Measurements from ENCODE around the gene ZNF221. TPM values are rescaled to one million over a fixed set of nuclear protein-coding genes. Genes with fewer than 3 reads are reported as not detected.
"Not testable (repeated sequence)": the region's sequence is repeated elsewhere in the genome, so short reads cannot be mapped to it uniquely, and the experiment has no call there.

Gene ZNF221
- total RNA-seq, 2 experiments from 2014 or later = 2.9 to 3.7 TPM

DNA sequence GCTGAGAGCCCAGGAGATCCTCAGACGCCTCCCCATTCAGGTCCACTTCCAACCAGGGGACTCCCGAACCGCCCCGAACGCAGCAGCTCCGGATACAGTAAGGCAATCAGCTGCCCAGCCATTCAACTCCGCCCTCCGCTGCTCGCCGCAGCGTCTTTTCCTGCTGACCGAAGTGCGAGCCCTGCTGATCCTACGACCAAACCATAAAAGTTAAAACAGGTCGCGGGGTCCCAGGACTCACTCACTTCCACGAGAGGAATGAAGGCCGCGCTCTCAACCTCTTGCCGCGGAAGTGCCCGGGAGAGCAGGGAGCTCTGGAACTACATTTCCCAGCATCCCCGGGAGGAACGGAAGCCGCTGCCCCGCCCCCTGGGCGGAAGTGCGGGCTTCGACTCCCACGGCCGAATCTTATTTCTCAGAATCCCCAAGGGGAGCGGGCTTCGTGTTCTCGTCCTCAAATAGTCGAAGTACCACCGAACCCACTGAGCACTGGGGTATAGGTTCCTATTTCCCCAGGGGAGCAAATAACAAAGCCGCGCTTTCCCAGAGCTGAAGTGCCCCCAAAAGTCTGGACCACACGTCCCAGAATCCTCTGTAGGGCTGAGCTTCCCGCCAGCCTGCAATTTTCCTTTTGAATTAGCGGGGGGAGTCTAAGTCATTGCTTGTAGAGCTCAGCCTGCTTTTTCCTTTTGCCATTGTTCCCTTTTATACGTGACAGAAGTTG is 15.9 kb upstream of the ZNF221 start, which contains the start of gene ZNF45:
ZNF45 (minus strand) TSS at position 298 of the 724 bp plus-strand sequence. CDS start 13,097 bp downstream, outside the sequence.
- Mint-ChIP-seq H3K27me3 (no peaks in the 10 kb centered on the region), H3K4me1 (peaks cover 13% of the 10 kb centered on the region), H3K36me3 (peaks cover 32% of the 10 kb centered on the region), H3K27ac (peak within 1 kb of the TSS; percentile 87), H3K4me3 (peak within 1 kb of the TSS; percentile 93), H3K9me3 (peaks cover 20% of the 10 kb centered on the region)
- DNase-seq (peak; percentile 86), ATAC-seq (ENCODE audit: low read depth) (peak; percentile 88)
- POLR2A ChIA-PET = interaction anchor here (0.6 to 1.7 kb wide), 16 partner anchors 10 to 565 kb away, joined by 3 to 10 read pairs (median 4); partner anchors contain the start of genes ZNF180, ZNF221, ZNF222 and ZNF224

DNA sequence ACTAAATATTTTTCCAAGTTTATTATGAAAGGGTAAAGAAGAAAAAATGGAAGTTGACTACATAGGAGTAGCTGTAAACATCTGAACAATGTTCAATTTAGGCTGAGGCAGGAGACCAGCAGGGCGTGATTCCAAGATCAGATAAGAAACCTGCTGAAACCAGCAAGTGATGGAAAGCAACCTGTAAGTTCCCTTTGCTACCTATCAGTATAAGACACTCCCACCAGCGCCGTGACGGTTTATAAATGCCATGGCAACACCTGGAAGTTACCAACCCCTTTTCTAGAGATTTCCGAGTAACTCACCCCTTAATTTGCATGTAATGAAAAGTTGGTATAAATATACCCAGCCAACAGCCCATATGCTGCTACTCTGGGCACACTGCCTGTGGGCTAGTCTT is 14.8 kb upstream of the ZNF221 start:
- H3K4me3 Mint-ChIP-seq = no peak overlapping the region

DNA sequence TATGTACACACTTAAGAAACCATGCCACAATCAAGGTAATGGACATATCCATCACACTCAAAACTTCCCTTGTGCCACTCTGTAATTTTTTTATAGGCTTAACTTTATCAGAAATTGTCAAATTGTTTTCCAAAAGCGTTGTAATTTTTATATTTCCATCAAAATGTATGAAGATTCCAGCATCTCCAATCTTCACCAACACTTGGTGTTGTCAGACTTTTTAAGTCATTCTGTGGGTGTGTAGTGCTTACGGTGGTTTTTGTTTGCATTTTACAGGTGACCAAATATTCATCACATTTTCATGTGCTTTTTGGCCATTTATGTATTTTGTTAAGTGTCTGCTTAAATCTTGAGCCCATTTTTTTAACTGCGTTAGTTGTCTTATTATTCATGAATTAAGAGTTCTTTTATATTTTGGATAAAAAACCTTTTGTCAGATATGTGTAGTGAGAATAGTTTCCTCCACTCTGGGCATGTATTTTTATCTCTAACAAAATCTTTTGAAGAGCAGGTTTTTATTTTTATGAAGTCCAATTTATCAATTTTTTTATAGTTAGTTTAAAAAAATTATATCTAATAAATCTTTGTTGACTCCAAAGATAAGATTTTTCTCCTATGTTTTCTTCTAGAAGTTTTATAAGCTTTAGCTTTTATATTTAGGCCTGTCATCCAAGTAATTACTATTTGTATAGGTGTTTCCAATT is 11.3 kb upstream of the ZNF221 start:
- no peaks in the 10 kb centered on the region for H3K36me3 Mint-ChIP-seq

More for the DNA sequence above, 14.8 kb upstream of the ZNF221 start:
- H3K27me3 Mint-ChIP-seq = no peaks in the 10 kb centered on the region
- no peak overlapping the region for H3K27ac Mint-ChIP-seq
- POLR2A ChIA-PET = interaction anchor here (1.5 to 1.7 kb wide), 3 partner anchors 15 to 564 kb away, joined by 5 to 10 read pairs (median 6); partner anchors contain the start of genes ZNF180, ZNF221 and ZNF283
- no peak for DNase-seq
- H3K36me3 Mint-ChIP-seq = peaks cover 22% of the 10 kb centered on the region
- peaks cover 13% of the 10 kb centered on the region for H3K4me1 Mint-ChIP-seq
- ATAC-seq (ENCODE audit: low read depth) = no peak
- H3K9me3 Mint-ChIP-seq = peaks cover 19% of the 10 kb centered on the region

DNA sequence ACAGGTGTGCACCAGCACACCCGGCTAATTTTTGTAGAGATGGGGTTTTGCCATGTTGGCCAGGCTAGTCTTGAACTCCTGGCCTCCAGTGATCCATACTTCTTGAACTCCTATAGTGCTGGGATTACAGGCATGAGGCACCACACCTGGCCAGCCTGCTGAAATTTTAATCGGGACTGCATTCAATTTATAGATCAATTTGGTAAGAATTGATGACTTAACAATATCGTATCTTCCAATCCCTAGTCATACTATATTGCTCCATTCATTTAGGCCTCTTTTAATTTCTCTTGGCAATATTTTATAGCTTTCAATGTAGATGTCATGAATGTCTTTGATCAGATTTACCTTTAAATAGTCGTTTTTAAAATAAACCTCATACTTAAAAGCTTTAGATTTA is 10.3 kb upstream of the ZNF221 start:
- H3K9me3 Mint-ChIP-seq = peaks cover 23% of the 10 kb centered on the region
- no peak for ATAC-seq (ENCODE audit: low read depth)
- no peak overlapping the region for H3K27ac Mint-ChIP-seq
- peaks cover 11% of the 10 kb centered on the region for H3K27me3 Mint-ChIP-seq
- H3K36me3 Mint-ChIP-seq = no peaks in the 10 kb centered on the region
- H3K4me1 Mint-ChIP-seq = no peaks in the 10 kb centered on the region
- POLR2A ChIA-PET = no interaction called here
- DNase-seq = no peak
- no peak overlapping the region for H3K4me3 Mint-ChIP-seq

More for the DNA sequence above, 11.3 kb upstream of the ZNF221 start:
- POLR2A ChIA-PET = no interaction called here
- H3K27ac Mint-ChIP-seq = no peak overlapping the region
- no peak for ATAC-seq (ENCODE audit: low read depth)
- no peak for DNase-seq
- H3K27me3 Mint-ChIP-seq = peaks cover 11% of the 10 kb centered on the region
- peaks cover 4% of the 10 kb centered on the region for H3K4me1 Mint-ChIP-seq
- H3K4me3 Mint-ChIP-seq = no peak overlapping the region
- peaks cover 20% of the 10 kb centered on the region for H3K9me3 Mint-ChIP-seq

DNA sequence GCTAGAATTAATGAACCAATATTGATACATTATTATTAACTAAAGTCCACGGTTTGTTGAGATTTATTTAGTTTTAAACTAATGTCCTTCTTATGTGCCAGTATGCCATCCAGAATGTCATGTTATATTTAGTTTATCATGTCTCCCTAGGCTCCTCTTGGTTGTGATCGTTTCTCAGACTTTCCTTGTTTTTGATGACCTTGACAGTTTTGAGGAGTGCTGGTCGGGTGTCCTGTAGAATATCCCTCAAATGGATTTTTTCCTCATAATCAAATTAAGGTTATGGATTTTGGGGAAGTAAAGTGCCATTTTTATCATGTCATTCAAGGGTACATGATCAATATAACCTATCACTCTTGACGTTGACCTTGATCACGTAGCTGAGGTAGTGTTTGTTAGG is 9.8 kb upstream of the ZNF221 start:
- ATAC-seq (ENCODE audit: low read depth) (no peak), DNase-seq (no peak)
- no peaks in the 10 kb centered on the region for H3K36me3 Mint-ChIP-seq
- no peaks in the 10 kb centered on the region for H3K4me1 Mint-ChIP-seq
- H3K27me3 Mint-ChIP-seq = peaks cover 15% of the 10 kb centered on the region
- no peak overlapping the region for H3K4me3 Mint-ChIP-seq
- no peak overlapping the region for H3K27ac Mint-ChIP-seq
- POLR2A ChIA-PET = no interaction called here
- H3K9me3 Mint-ChIP-seq = peaks cover 28% of the 10 kb centered on the region

DNA sequence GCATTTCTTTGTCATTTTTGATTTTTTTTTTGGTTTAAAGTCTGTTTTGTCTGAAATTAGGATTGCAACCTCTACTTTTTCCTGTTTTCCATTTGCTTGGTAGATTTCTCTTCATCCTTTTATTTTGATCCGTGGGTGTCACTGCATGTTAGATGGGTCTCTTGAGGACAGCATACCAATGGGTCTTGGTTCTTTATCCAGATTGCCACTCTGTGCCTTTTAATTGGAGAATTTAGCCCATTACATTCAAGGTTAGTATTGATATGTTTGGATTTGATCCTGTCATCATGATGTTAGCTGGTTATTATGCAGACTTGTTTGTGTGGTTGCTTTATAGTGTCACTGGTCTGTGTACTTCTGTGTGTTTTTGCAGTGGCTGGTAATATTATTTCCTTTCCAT is 3.6 kb upstream of the ZNF221 start:
- H3K36me3 Mint-ChIP-seq; H3K4me3 Mint-ChIP-seq; DNase-seq; ATAC-seq (ENCODE audit: low read depth); H3K4me1 Mint-ChIP-seq; POLR2A ChIA-PET; H3K27ac Mint-ChIP-seq: not testable (repeated sequence)
- peaks cover 26% of the 10 kb centered on the region for H3K9me3 Mint-ChIP-seq
- peaks cover 22% of the 10 kb centered on the region for H3K27me3 Mint-ChIP-seq

DNA sequence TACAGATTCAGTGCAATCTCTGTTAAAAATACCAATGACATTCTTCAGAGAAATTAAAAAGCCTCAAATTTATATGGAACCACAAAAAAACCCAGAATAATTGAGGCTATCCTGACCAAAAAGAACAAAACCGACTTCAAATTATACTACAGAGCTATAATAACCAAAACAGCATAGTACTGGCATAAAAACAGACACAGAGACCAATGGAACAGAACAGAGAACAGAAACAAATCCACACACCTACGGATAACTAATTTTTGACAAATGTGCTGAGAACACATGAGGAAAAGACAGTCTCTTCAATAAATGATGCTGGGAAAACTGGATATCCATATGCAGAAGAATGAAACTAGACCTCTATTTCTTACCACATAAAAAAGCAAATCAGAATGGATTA is 1.2 kb upstream of the ZNF221 start:
- H3K27me3 Mint-ChIP-seq = peaks cover 11% of the 10 kb centered on the region
- DNase-seq; H3K27ac Mint-ChIP-seq; POLR2A ChIA-PET; H3K36me3 Mint-ChIP-seq; ATAC-seq (ENCODE audit: low read depth); H3K4me1 Mint-ChIP-seq: not testable (repeated sequence)
- H3K4me3 Mint-ChIP-seq = peak overlapping the region; percentile 47
- peaks cover 29% of the 10 kb centered on the region for H3K9me3 Mint-ChIP-seq

DNA sequence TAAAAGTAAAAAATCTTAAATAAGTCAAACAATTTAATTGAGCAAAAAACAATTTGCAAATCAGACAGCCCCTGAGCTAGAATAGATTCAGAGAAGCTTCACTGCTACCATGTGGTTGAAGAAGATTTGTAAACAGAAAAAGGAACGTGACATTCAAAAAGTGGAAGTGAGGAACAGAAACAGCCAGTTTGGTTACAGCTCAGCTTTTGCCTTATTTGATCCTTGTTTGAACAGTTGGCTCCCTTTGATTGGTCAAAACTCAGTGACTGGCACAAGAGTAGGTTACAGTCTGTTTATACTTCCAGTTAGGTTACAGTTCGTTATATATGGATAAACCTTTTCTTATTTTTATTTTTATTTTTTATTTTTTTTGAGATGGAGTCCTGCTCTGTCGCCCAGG is 5.8 kb downstream of the ZNF221 start:
- no peaks in the 10 kb centered on the region for H3K4me1 Mint-ChIP-seq
- no peak for ATAC-seq (ENCODE audit: low read depth)
- peaks cover 7% of the 10 kb centered on the region for H3K36me3 Mint-ChIP-seq
- H3K27ac Mint-ChIP-seq = no peak overlapping the region
- H3K27me3 Mint-ChIP-seq = no peaks in the 10 kb centered on the region
- peaks cover 17% of the 10 kb centered on the region for H3K9me3 Mint-ChIP-seq
- H3K4me3 Mint-ChIP-seq = no peak overlapping the region
- DNase-seq = no peak
- POLR2A ChIA-PET = no interaction called here

DNA sequence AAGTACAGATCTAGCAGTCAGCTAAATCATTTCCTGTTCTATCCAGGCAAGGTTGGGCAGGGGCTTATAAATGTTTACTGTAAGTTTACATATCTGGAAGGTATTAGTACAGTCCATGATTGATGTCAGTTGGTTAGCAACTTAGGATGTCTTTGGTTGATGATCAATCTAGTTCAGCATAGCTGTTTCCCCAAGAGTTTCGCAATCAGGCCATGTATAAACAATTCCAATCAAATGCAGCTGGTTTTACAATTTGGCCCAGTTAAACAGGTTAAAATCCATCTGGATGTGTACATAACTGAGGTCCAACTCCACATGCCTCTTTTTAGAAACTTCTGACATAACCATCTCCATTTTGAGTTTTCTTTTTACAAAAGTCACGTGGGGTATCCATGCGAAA is 6.9 kb downstream of the ZNF221 start:
- H3K27ac Mint-ChIP-seq = no peak overlapping the region
- POLR2A ChIA-PET = no interaction called here
- no peak for ATAC-seq (ENCODE audit: low read depth)
- H3K4me1 Mint-ChIP-seq = no peaks in the 10 kb centered on the region
- H3K4me3 Mint-ChIP-seq = no peak overlapping the region
- H3K36me3 Mint-ChIP-seq = peaks cover 7% of the 10 kb centered on the region
- peaks cover 14% of the 10 kb centered on the region for H3K9me3 Mint-ChIP-seq
- no peaks in the 10 kb centered on the region for H3K27me3 Mint-ChIP-seq
- DNase-seq = no peak

DNA sequence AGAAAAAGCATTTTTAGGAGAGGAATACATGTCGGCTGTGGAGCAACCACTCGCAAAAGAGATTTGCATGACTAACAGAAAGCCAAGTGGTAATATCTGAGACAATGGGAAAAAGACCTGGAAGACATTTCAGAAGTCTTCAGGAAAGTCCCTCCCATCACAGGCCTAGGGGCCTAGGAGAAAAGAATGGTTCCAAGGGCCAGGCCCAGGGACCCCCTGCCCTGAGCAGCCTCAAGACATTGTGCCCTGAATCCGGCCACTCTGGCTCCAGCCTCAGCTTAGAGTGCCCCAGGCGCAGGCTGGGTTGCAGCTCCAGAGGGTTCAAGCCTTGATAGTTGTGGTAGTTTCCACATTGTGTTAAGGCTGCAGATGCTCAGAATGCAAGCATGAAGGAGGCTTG is 9.4 kb downstream of the ZNF221 start:
- H3K9me3 Mint-ChIP-seq = peaks cover 26% of the 10 kb centered on the region
- H3K27ac Mint-ChIP-seq = no peak overlapping the region
- ATAC-seq (ENCODE audit: low read depth) (no peak), DNase-seq (no peak)
- H3K27me3 Mint-ChIP-seq = no peaks in the 10 kb centered on the region
- POLR2A ChIA-PET = no interaction called here
- H3K4me3 Mint-ChIP-seq = no peak overlapping the region
- no peaks in the 10 kb centered on the region for H3K4me1 Mint-ChIP-seq
- H3K36me3 Mint-ChIP-seq = peaks cover 14% of the 10 kb centered on the region

DNA sequence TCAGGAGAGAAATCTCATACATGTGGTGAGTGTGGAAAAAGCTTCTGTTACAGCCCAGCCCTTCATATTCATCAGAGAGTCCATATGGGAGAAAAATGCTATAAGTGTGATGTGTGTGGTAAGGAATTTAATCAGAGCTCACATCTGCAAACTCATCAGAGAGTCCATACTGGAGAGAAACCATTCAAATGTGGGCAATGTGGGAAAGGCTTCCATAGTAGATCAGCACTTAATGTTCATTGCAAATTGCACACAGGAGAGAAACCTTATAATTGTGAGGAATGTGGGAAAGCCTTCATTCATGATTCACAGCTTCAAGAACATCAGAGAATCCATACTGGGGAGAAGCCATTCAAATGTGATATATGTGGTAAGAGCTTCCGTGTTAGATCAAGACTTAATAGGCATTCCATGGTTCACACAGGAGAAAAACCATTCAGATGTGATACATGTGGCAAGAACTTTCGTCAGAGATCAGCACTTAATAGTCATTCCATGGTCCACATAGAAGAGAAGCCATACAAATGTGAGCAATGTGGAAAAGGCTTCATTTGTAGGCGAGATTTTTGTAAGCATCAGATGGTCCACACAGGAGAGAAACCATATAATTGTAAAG is 15.2 kb downstream of the ZNF221 start:
- no peak for DNase-seq
- Mint-ChIP-seq H3K4me1 (no peaks in the 10 kb centered on the region), H3K36me3 (peaks cover 35% of the 10 kb centered on the region), H3K27ac (no peak overlapping the region), H3K4me3 (no peak overlapping the region), H3K27me3 (no peaks in the 10 kb centered on the region), H3K9me3 (peaks cover 47% of the 10 kb centered on the region)
- ATAC-seq (ENCODE audit: low read depth) = no peak
- POLR2A ChIA-PET = interaction anchor here (0.6 kb wide), 1 partner anchor 38 kb away, joined by 3 read pairs; no protein-coding TSS in a partner anchor

DNA sequence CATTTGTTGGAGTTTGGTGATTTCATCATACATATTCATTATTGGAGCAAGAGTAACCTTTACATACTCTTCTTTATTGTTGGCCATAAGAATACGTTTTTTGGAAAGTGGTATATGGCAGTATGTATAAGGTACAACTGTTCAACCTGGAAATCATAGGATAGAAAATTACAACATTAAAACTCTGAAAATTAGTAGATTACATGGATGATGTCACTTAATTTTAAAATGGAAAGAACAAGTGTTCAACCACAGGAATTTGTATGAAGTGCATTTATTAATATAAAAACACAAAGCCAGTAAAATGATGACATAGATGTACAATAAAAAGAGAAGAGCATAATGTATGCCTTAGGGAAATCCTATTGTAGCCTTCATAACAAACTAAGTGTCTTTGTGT is 25.7 kb downstream of the ZNF221 start:
- Mint-ChIP-seq H3K36me3 (peaks cover 2% of the 10 kb centered on the region), H3K27me3 (no peaks in the 10 kb centered on the region), H3K4me3 (no peak overlapping the region), H3K4me1 (no peaks in the 10 kb centered on the region), H3K9me3 (peaks cover 25% of the 10 kb centered on the region), H3K27ac (no peak overlapping the region)
- POLR2A ChIA-PET = no interaction called here
- ATAC-seq (ENCODE audit: low read depth) = no peak
- no peak for DNase-seq

DNA sequence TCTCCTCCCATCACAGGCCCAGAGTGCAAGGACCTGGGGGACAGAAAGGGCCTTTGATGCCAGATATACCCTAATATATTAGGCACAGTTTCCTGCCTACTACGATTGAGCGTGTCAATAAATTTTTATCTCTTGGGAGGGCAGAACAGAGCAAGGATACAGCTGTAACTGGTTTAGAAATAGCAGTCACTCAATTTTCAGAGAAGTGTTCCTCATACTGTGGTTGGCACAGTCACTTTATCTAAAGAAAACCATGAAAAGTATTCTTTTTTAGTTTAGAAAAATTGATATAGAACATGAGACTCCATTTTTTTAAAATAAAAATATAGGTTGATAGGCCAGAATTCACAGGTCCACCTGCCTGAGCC is 32.5 kb downstream of the ZNF221 start:
- peaks cover 6% of the 10 kb centered on the region for H3K4me1 Mint-ChIP-seq
- no peak overlapping the region for H3K27ac Mint-ChIP-seq
- no peak for ATAC-seq (ENCODE audit: low read depth)
- peak overlapping the region; percentile 69 for H3K4me3 Mint-ChIP-seq
- H3K9me3 Mint-ChIP-seq = peaks cover 7% of the 10 kb centered on the region
- H3K36me3 Mint-ChIP-seq = peaks cover 15% of the 10 kb centered on the region
- H3K27me3 Mint-ChIP-seq = no peaks in the 10 kb centered on the region
- POLR2A ChIA-PET = no interaction called here
- DNase-seq = no peak

Data from activated naive CD8-positive, alpha-beta T cell treated with anti-CD3 and anti-CD28 coated beads, Interleukin-2, amount 10 ng/mL, durations not matched to agents 7 days and 5 days (primary cell).